Measurements from ENCODE around the gene LETM1. TPM values are rescaled to one million over a fixed set of nuclear protein-coding genes. Genes with fewer than 3 reads are reported as not detected.

Gene LETM1
- total and polyA plus RNA-seq, 3 experiments from 2014 or later = 15.5 to 87.3 (median 85.4) TPM

- no peak overlapping the region for H3K4me3 ChIP-seq (ENCODE audit: low read length)
- Mint-ChIP-seq H3K4me3 (no peak overlapping the region), H3K9me3 (no peaks in the 10 kb centered on the region), H3K27me3 (no peaks in the 10 kb centered on the region), H3K36me3 (no peaks in the 10 kb centered on the region), H3K27ac (peak overlapping the region in 3 of 8 donors; percentile 11 to 80 (median 24)), H3K4me1 (peaks cover 30 to 46% (median 39%) of the 10 kb centered on the region in 3 donors)
- no peaks in the 10 kb centered on the region for H3K36me3 ChIP-seq (ENCODE audit: insufficient read depth, low read length)
- no peak overlapping the region for H3K27ac ChIP-seq (ENCODE audit: low read depth, low read length)
- CTCF ChIA-PET = interaction anchor here (2.7 kb wide), 1 partner anchor 14 kb away, joined by 12 read pairs; no protein-coding TSS in a partner anchor
- POLR2A ChIA-PET = no interaction called here
- no peaks in the 10 kb centered on the region for H3K27me3 ChIP-seq (ENCODE audit: insufficient read depth, low read length, poor library complexity, severe bottlenecking)
- no peak for DNase-seq
- H3K4me1 ChIP-seq (ENCODE audit: insufficient read depth, low read length) = no peaks in the 10 kb centered on the region
- no peaks in the 10 kb centered on the region for H3K9me3 ChIP-seq (ENCODE audit: low read length)
Measured at GRCh38 chr4:1885414-1885813, 29.5 kb upstream of the LETM1 start.

- Histone ChIP-seq H3K4me1 (ENCODE audit: insufficient read depth, low read length) (no peaks in the 10 kb centered on the region), H3K9me3 (ENCODE audit: low read length) (no peaks in the 10 kb centered on the region), H3K27ac (ENCODE audit: low read depth, low read length) (peak overlapping the region; percentile 21), H3K27me3 (ENCODE audit: insufficient read depth, low read length, poor library complexity, severe bottlenecking) (no peaks in the 10 kb centered on the region), H3K36me3 (ENCODE audit: insufficient read depth, low read length) (no peaks in the 10 kb centered on the region), H3K4me3 (ENCODE audit: low read length) (no peak overlapping the region)
- Mint-ChIP-seq H3K36me3 (no peaks in the 10 kb centered on the region), H3K4me3 (no peak overlapping the region), H3K4me1 (peaks cover 33 to 56% (median 50%) of the 10 kb centered on the region in 3 donors), H3K27me3 (no peaks in the 10 kb centered on the region), H3K9me3 (no peaks in the 10 kb centered on the region), H3K27ac (peak overlapping the region in 2 of 8 donors; percentile 29 to 83)
- POLR2A ChIA-PET = interaction anchor here (0.7 kb wide), 1 partner anchor 57 kb away, joined by 6 read pairs; no protein-coding TSS in a partner anchor
- CTCF ChIA-PET = interaction anchor here (0.8 to 2.9 kb wide), 2 partner anchors 14 to 16 kb away, joined by 3 to 18 read pairs; no protein-coding TSS in a partner anchor
- DNase-seq = no peak
Measured at GRCh38 chr4:1883583-1883982, 27.6 kb upstream of the LETM1 start.

- H3K27me3 Mint-ChIP-seq = no peaks in the 10 kb centered on the region
Measured at GRCh38 chr4:1882850-1883271, 26.9 kb upstream of the LETM1 start.

GRCh38 chr4:1880332-1880731, 24.4 kb upstream of the LETM1 start:
- CTCF ChIA-PET = no interaction called here

More at GRCh38 chr4:1882850-1883271, 26.9 kb upstream of the LETM1 start:
- Histone ChIP-seq H3K4me1 (ENCODE audit: insufficient read depth, low read length) (no peaks in the 10 kb centered on the region), H3K4me3 (ENCODE audit: low read length) (no peak overlapping the region), H3K9me3 (ENCODE audit: low read length) (no peaks in the 10 kb centered on the region), H3K27me3 (ENCODE audit: insufficient read depth, low read length, poor library complexity, severe bottlenecking) (no peaks in the 10 kb centered on the region), H3K27ac (ENCODE audit: low read depth, low read length) (no peak overlapping the region), H3K36me3 (ENCODE audit: insufficient read depth, low read length) (no peaks in the 10 kb centered on the region)
- Mint-ChIP-seq H3K36me3 (no peaks in the 10 kb centered on the region), H3K4me3 (no peak overlapping the region), H3K4me1 (peaks cover 36 to 58% (median 54%) of the 10 kb centered on the region in 3 donors), H3K27ac (peak overlapping the region in 5 of 8 donors; percentile 4 to 89 (median 61)), H3K9me3 (no peaks in the 10 kb centered on the region)
- CTCF ChIA-PET = interaction anchor here (0.8 to 2.9 kb wide), 2 partner anchors 15 to 17 kb away, joined by 3 to 18 read pairs; no protein-coding TSS in a partner anchor
- no peak for DNase-seq
- POLR2A ChIA-PET = interaction anchor here (0.7 kb wide), 1 partner anchor 56 kb away, joined by 6 read pairs; no protein-coding TSS in a partner anchor

GRCh38 chr4:1879485-1879884, 23.5 kb upstream of the LETM1 start:
- H3K4me1 ChIP-seq (ENCODE audit: insufficient read depth, low read length) = no peaks in the 10 kb centered on the region
- ChIA-PET POLR2A (no interaction called here), CTCF (no interaction called here)
- no peak overlapping the region for H3K4me3 ChIP-seq (ENCODE audit: low read length)
- no peaks in the 10 kb centered on the region for H3K9me3 ChIP-seq (ENCODE audit: low read length)
- H3K9me3 Mint-ChIP-seq = no peaks in the 10 kb centered on the region
- H3K27me3 Mint-ChIP-seq = no peaks in the 10 kb centered on the region
- no peaks in the 10 kb centered on the region for H3K36me3 ChIP-seq (ENCODE audit: insufficient read depth, low read length)
- H3K36me3 Mint-ChIP-seq = no peaks in the 10 kb centered on the region
- H3K4me1 Mint-ChIP-seq = peaks cover 37 to 57% (median 53%) of the 10 kb centered on the region in 3 donors
- H3K4me3 Mint-ChIP-seq = no peak overlapping the region
- H3K27ac Mint-ChIP-seq = peak overlapping the region in 4 of 8 donors; percentile 42 to 83 (median 55)
- H3K27me3 ChIP-seq (ENCODE audit: insufficient read depth, low read length, poor library complexity, severe bottlenecking) = no peaks in the 10 kb centered on the region
- H3K27ac ChIP-seq (ENCODE audit: low read depth, low read length) = no peak overlapping the region
- no peak for DNase-seq

More at GRCh38 chr4:1880332-1880731, 24.4 kb upstream of the LETM1 start:
- Mint-ChIP-seq H3K36me3 (no peaks in the 10 kb centered on the region), H3K9me3 (no peaks in the 10 kb centered on the region), H3K27ac (peak overlapping the region in 2 of 8 donors; percentile 45 to 76), H3K4me3 (no peak overlapping the region), H3K4me1 (peaks cover 33 to 55% (median 51%) of the 10 kb centered on the region in 3 donors), H3K27me3 (no peaks in the 10 kb centered on the region)
- POLR2A ChIA-PET = no interaction called here
- H3K27ac ChIP-seq (ENCODE audit: low read depth, low read length) = no peak overlapping the region
- no peaks in the 10 kb centered on the region for H3K36me3 ChIP-seq (ENCODE audit: insufficient read depth, low read length)
- no peaks in the 10 kb centered on the region for H3K9me3 ChIP-seq (ENCODE audit: low read length)
- no peaks in the 10 kb centered on the region for H3K27me3 ChIP-seq (ENCODE audit: insufficient read depth, low read length, poor library complexity, severe bottlenecking)
- no peak for DNase-seq
- no peak overlapping the region for H3K4me3 ChIP-seq (ENCODE audit: low read length)
- no peaks in the 10 kb centered on the region for H3K4me1 ChIP-seq (ENCODE audit: insufficient read depth, low read length)

GRCh38 chr4:1874201-1874600, 18.2 kb upstream of the LETM1 start:
- Histone ChIP-seq H3K4me3 (ENCODE audit: low read length) (no peak overlapping the region), H3K4me1 (ENCODE audit: insufficient read depth, low read length) (peaks cover 17% of the 10 kb centered on the region), H3K27me3 (ENCODE audit: insufficient read depth, low read length, poor library complexity, severe bottlenecking) (no peaks in the 10 kb centered on the region), H3K9me3 (ENCODE audit: low read length) (no peaks in the 10 kb centered on the region), H3K27ac (ENCODE audit: low read depth, low read length) (peak overlapping the region; percentile 5), H3K36me3 (ENCODE audit: insufficient read depth, low read length) (no peaks in the 10 kb centered on the region)
- ChIA-PET POLR2A (no interaction called here), CTCF (interaction anchor here (1.2 to 1.7 kb wide), 2 partner anchors 16 to 25 kb away, joined by 3 to 6 read pairs; no protein-coding TSS in a partner anchor)
- peak overlapping the region in 7 of 8 donors; percentile 2 to 94 (median 71) for H3K27ac Mint-ChIP-seq
- peaks cover 0 to 2% (median 2%) of the 10 kb centered on the region in 3 donors for H3K36me3 Mint-ChIP-seq
- peaks cover 0 to 3% (median 0%) of the 10 kb centered on the region in 5 donors for H3K9me3 Mint-ChIP-seq
- H3K27me3 Mint-ChIP-seq = peaks cover 0 to 6% of the 10 kb centered on the region in 2 donors
- peaks cover 47 to 59% (median 55%) of the 10 kb centered on the region in 3 donors for H3K4me1 Mint-ChIP-seq
- H3K4me3 Mint-ChIP-seq = peak overlapping the region in 3 of 7 donors; percentile 2 to 97 (median 26)
- no peak for DNase-seq

GRCh38 chr4:1873776-1874175, 17.8 kb upstream of the LETM1 start:
- H3K9me3 Mint-ChIP-seq = peaks cover 0 to 3% (median 0%) of the 10 kb centered on the region in 5 donors
- H3K27ac Mint-ChIP-seq = peak overlapping the region in 6 of 8 donors; percentile 30 to 94 (median 73)
- peaks cover 0 to 2% (median 2%) of the 10 kb centered on the region in 3 donors for H3K36me3 Mint-ChIP-seq
- no peaks in the 10 kb centered on the region for H3K9me3 ChIP-seq (ENCODE audit: low read length)
- no peak overlapping the region for H3K4me3 ChIP-seq (ENCODE audit: low read length)
- H3K36me3 ChIP-seq (ENCODE audit: insufficient read depth, low read length) = no peaks in the 10 kb centered on the region
- H3K27ac ChIP-seq (ENCODE audit: low read depth, low read length) = peak overlapping the region; percentile 5
- H3K27me3 Mint-ChIP-seq = peaks cover 0 to 6% of the 10 kb centered on the region in 2 donors
- no peaks in the 10 kb centered on the region for H3K27me3 ChIP-seq (ENCODE audit: insufficient read depth, low read length, poor library complexity, severe bottlenecking)
- no peak for DNase-seq
- H3K4me3 Mint-ChIP-seq = peak overlapping the region in 3 of 7 donors; percentile 22 to 97 (median 26)
- ChIA-PET CTCF (interaction anchor here (1.2 to 1.7 kb wide), 2 partner anchors 16 to 25 kb away, joined by 3 to 6 read pairs; no protein-coding TSS in a partner anchor), POLR2A (interaction anchor here (0.6 kb wide), 1 partner anchor 11 kb away, joined by 3 read pairs; no protein-coding TSS in a partner anchor)
- peaks cover 46 to 57% (median 53%) of the 10 kb centered on the region in 3 donors for H3K4me1 Mint-ChIP-seq
- H3K4me1 ChIP-seq (ENCODE audit: insufficient read depth, low read length) = peaks cover 17% of the 10 kb centered on the region

- Histone ChIP-seq H3K36me3 (ENCODE audit: insufficient read depth, low read length) (no peaks in the 10 kb centered on the region), H3K4me3 (ENCODE audit: low read length) (no peak overlapping the region), H3K4me1 (ENCODE audit: insufficient read depth, low read length) (peaks cover 17% of the 10 kb centered on the region), H3K27me3 (ENCODE audit: insufficient read depth, low read length, poor library complexity, severe bottlenecking) (no peaks in the 10 kb centered on the region), H3K9me3 (ENCODE audit: low read length) (no peaks in the 10 kb centered on the region), H3K27ac (ENCODE audit: low read depth, low read length) (peak overlapping the region; percentile 5)
- Mint-ChIP-seq H3K36me3 (peaks cover 0 to 2% (median 2%) of the 10 kb centered on the region in 3 donors), H3K27me3 (peaks cover 0 to 6% of the 10 kb centered on the region in 2 donors), H3K27ac (peak overlapping the region in 6 of 8 donors; percentile 75 to 95 (median 94)), H3K4me3 (peak overlapping the region in 3 of 7 donors; percentile 84 to 97 (median 93)), H3K9me3 (peaks cover 0 to 3% (median 0%) of the 10 kb centered on the region in 5 donors), H3K4me1 (peaks cover 41 to 52% (median 49%) of the 10 kb centered on the region in 3 donors)
- ChIA-PET CTCF (interaction anchor here (1.7 kb wide), 1 partner anchor 26 kb away, joined by 6 read pairs; no protein-coding TSS in a partner anchor), POLR2A (interaction anchor here (0.6 kb wide), 1 partner anchor 11 kb away, joined by 3 read pairs; no protein-coding TSS in a partner anchor)
- DNase-seq = no peak
Measured at GRCh38 chr4:1873291-1873690, 17.3 kb upstream of the LETM1 start.

Measured in CD8-positive, alpha-beta memory T cell (primary cell).